Hepatic stellate cell (primary cell): ENCODE results near the gene LRIG3.
A peak's percentile ranks its signal among the peaks of the same experiment; 100 is the strongest.
"Not testable (repeated sequence)": the region's sequence is repeated elsewhere in the genome, so short reads cannot be mapped to it uniquely, and the experiment has no call there.

Experiments used
- DNase-seq: peaks from one replicate; pipeline ENCODE4 v3.0.0; 2011; ENCODE audit warnings: low spot score

LRIG3 gene

GRCh38 chr12:58901664-58902063, 18.6 kb downstream of the LRIG3 start:
- no peak for DNase-seq

- DNase-seq, result no peak
Observed at GRCh38 chr12:58897969-58898368, 22.3 kb downstream of the LRIG3 start.

- DNase-seq, result no peak
Observed at GRCh38 chr12:58896278-58896677, 24.0 kb downstream of the LRIG3 start.

GRCh38 chr12:58895053-58895452, 25.3 kb downstream of the LRIG3 start:
- DNase-seq, result no peak

- no peak for DNase-seq
Observed at GRCh38 chr12:58894040-58894439, 26.3 kb downstream of the LRIG3 start.

- no peak for DNase-seq
Observed at GRCh38 chr12:58893495-58893894, 26.8 kb downstream of the LRIG3 start.

- no peak for DNase-seq
Observed at GRCh38 chr12:58889557-58889956, 30.7 kb downstream of the LRIG3 start.

- DNase-seq, result no peak
Observed at GRCh38 chr12:58888131-58888783, 32.0 kb downstream of the LRIG3 start.

GRCh38 chr12:58887068-58887467, 33.2 kb downstream of the LRIG3 start:
- no peak for DNase-seq

GRCh38 chr12:58886474-58886873, 33.8 kb downstream of the LRIG3 start:
- no peak for DNase-seq

GRCh38 chr12:58884916-58885315, 35.4 kb downstream of the LRIG3 start:
- DNase-seq, result no peak

GRCh38 chr12:58883576-58884334, 36.5 kb downstream of the LRIG3 start:
- DNase-seq, result no peak

GRCh38 chr12:58882826-58883225, 37.5 kb downstream of the LRIG3 start:
- DNase-seq, result no peak

- DNase-seq, result no peak
Observed at GRCh38 chr12:58881816-58882215, 38.5 kb downstream of the LRIG3 start.

GRCh38 chr12:58880639-58881038, 39.7 kb downstream of the LRIG3 start:
- no peak for DNase-seq

- peak; percentile 55 for DNase-seq
Observed at GRCh38 chr12:58877243-58877743, 43.0 kb downstream of the LRIG3 start.

- no peak for DNase-seq
Observed at GRCh38 chr12:58873496-58873895, 46.8 kb downstream of the LRIG3 start.

GRCh38 chr12:58871556-58871955, 48.7 kb downstream of the LRIG3 start:
- DNase-seq, result no peak

- DNase-seq, result no peak
Observed at GRCh38 chr12:58870595-58870994, 49.7 kb downstream of the LRIG3 start.

GRCh38 chr12:58860788-58861240, 59.5 kb downstream of the LRIG3 start:
- no peak for DNase-seq

GRCh38 chr12:58860056-58860787, 60.1 kb downstream of the LRIG3 start:
- DNase-seq, result no peak

GRCh38 chr12:58858030-58858429, 62.3 kb downstream of the LRIG3 start:
- no peak for DNase-seq

GRCh38 chr12:58857206-58857605, 63.1 kb downstream of the LRIG3 start:
- DNase-seq, result not testable (repeated sequence)
